Kidney (tissue), 14 donors: ENCODE results near the gene PGBD2. TPM values are rescaled to one million over a fixed set of nuclear protein-coding genes. Genes with fewer than 3 reads are reported as not detected.
"Not testable (repeated sequence)": the region's sequence is repeated elsewhere in the genome, so short reads cannot be mapped to it uniquely, and the experiment has no call there.

ENCODE experiments used
- DNase-seq, 5 donors: peaks; one replicate each; pipeline ENCODE4 v3.0.0-alpha.2; 2013 to 2020
- FAIRE-seq: peaks from 2 replicates; lab custom pipeline; 2012; peaks lifted over from hg19 to GRCh38; lab: Jason Lieb, UNC
- H3K27ac ChIP-seq, 2 donors: one replicate each; pipeline ENCODE4 v1.7.0; 2013; ENCODE audit warnings: low read depth in 2 of 2, low read length in 2 of 2, inconsistent platforms in 1 of 2
- H3K27me3 ChIP-seq: one replicate; pipeline ENCODE4 v1.7.1; 2013; ENCODE audit warnings: low read length, inconsistent platforms; ENCODE audit not compliant: control insufficient read depth, insufficient read depth
- H3K36me3 ChIP-seq, 3 donors: one replicate each; pipeline versions ENCODE4 v1.7.0 to v1.7.1; 2013; ENCODE audit warnings: low read length in 3 of 3, control low read depth in 1 of 3, inconsistent platforms in 1 of 3; ENCODE audit not compliant: insufficient read depth in 3 of 3, control insufficient read depth in 2 of 3
- H3K4me1 ChIP-seq, 3 donors: one replicate each; pipeline versions ENCODE4 v1.7.0 to v1.7.1; 2013; ENCODE audit warnings: low read length in 3 of 3, inconsistent platforms in 1 of 3, low read depth in 1 of 3; ENCODE audit not compliant: control insufficient read depth in 2 of 3, insufficient read depth in 2 of 3
- H3K4me3 ChIP-seq, 3 donors: one replicate each; pipeline versions ENCODE4 v1.7.0 to v1.8.1; 2013; ENCODE audit warnings: low read length in 3 of 3, control low read depth in 1 of 3, inconsistent platforms in 1 of 3
- H3K9ac ChIP-seq, 3 donors: one replicate each; pipeline versions ENCODE4 v1.7.0 to v1.7.1; 2013; ENCODE audit warnings: low read length in 3 of 3, control low read depth in 1 of 3, inconsistent platforms in 1 of 3
- H3K9me3 ChIP-seq, 3 donors: one replicate each; pipeline versions ENCODE4 v1.7.0 to v1.7.1; 2013; ENCODE audit warnings: low read length in 3 of 3, control low read depth in 1 of 3, inconsistent platforms in 1 of 3; ENCODE audit not compliant: control insufficient read depth in 2 of 3, insufficient read depth in 1 of 3
- CTCF ChIP-seq: IDR thresholded peaks from 3 replicates; pipeline ENCODE4 v1.5.1; 2012; ENCODE audit warnings: mild to moderate bottlenecking, moderate library complexity, borderline replicate concordance; ENCODE audit not compliant: insufficient read depth; ENCODE audit errors: extremely low read depth
- intact Hi-C: fragments of 100-400 bp; cut with DNase I; formaldehyde crosslinking; loops from one replicate; pipeline ENCODE4 v1.11.1; 2022
- polyA plus RNA-seq: library from polyadenylated mRNA; stranded (reverse); fragments of 350-450 nt; fragmentation: Illumina TruSeq; extraction: RNeasy Lipid Tissue Mini Kit (QIAGEN cat#74804); gene quantifications from one replicate; pipeline ENCODE4 v1.2.3, GENCODE V29; 2014; ENCODE audit warnings: low read depth, low replicate concordance; ENCODE audit not compliant: insufficient read depth
- total RNA-seq: library from RNA; stranded (reverse); fragmentation: NEBNext Ultra II Directional; extraction: Animal tissue kit (Norgen Biotek cat#: 25700); gene quantifications from one replicate; pipeline ENCODE4 v1.2.1, GENCODE V29; 2021
- donor health status: control.
- donor health status: control.
- donor health status: control.
- donor health status: control.
- donor health status: control.
- donor health status: DM: yes; HTN: yes; CAD: no.
- donor health status: Normal renal cell carcinoma (clear cell type).

Gene PGBD2
- total and polyA plus RNA-seq, 2 donors from 2014 or later, result 3.4 to 6.9 TPM

GRCh38 chr1:248873993-248874533 is 32.0 kb upstream of the PGBD2 start:
- Histone ChIP-seq H3K9ac (peak overlapping the region; percentile 30 to 99 (median 97)), H3K9me3 (no peaks in the 10 kb centered on the region), H3K4me3 (peak overlapping the region; percentile 74 to 93 (median 87)), H3K27me3 (no peaks in the 10 kb centered on the region), H3K4me1 (peaks cover 0 to 8% (median 0%) of the 10 kb centered on the region in 3 donors), H3K36me3 (no peaks in the 10 kb centered on the region), H3K27ac (peak overlapping the region; percentile 92 to 98)
- no peak for TF ChIP-seq CTCF
- no peak for FAIRE-seq
- intact Hi-C loops, result no loop called here
- DNase-seq, result peak; percentile 88 to 95 (median 94)

GRCh38 chr1:248881261-248881660 is 24.8 kb upstream of the PGBD2 start:
- H3K4me1 ChIP-seq, result no peaks in the 10 kb centered on the region
- H3K36me3 ChIP-seq, result no peaks in the 10 kb centered on the region
- FAIRE-seq (no peak), DNase-seq (no peak)
- no peaks in the 10 kb centered on the region for H3K9me3 ChIP-seq
- H3K9ac ChIP-seq, result no peak overlapping the region
- TF ChIP-seq CTCF, result no peak
- intact Hi-C loops, result no loop called here
- H3K27me3 ChIP-seq, result no peaks in the 10 kb centered on the region
- no peak overlapping the region for H3K4me3 ChIP-seq
- H3K27ac ChIP-seq, result no peak overlapping the region

GRCh38 chr1:248882427-248882826 is 23.6 kb upstream of the PGBD2 start:
- H3K9ac ChIP-seq, H3K4me1 ChIP-seq, H3K9me3 ChIP-seq, H3K27ac ChIP-seq, H3K36me3 ChIP-seq, H3K27me3 ChIP-seq, DNase-seq, intact Hi-C loops, FAIRE-seq, H3K4me3 ChIP-seq: not testable (repeated sequence)

- Histone ChIP-seq H3K27me3 (no peaks in the 10 kb centered on the region), H3K4me3 (no peak overlapping the region), H3K9me3 (no peaks in the 10 kb centered on the region), H3K36me3 (no peaks in the 10 kb centered on the region), H3K4me1 (no peaks in the 10 kb centered on the region), H3K27ac (no peak overlapping the region), H3K9ac (no peak overlapping the region)
- DNase-seq (no peak), FAIRE-seq (no peak)
- TF ChIP-seq CTCF, result no peak
- intact Hi-C loops, result no loop called here
Observed at GRCh38 chr1:248884632-248885295, 21.3 kb upstream of the PGBD2 start.
